GM12873 (cell line): Measurements from ENCODE around the gene NAA11.

Source experiments
- CTCF ChIP-seq: IDR thresholded peaks from 2 replicates; pipeline ENCODE4 v1.5.1; 2012; ENCODE audit warnings: low read depth, mild to moderate bottlenecking, moderate library complexity, low read length, control low read depth; ENCODE audit not compliant: insufficient read depth; ENCODE audit errors: missing control alignments

Gene NAA11

DNA sequence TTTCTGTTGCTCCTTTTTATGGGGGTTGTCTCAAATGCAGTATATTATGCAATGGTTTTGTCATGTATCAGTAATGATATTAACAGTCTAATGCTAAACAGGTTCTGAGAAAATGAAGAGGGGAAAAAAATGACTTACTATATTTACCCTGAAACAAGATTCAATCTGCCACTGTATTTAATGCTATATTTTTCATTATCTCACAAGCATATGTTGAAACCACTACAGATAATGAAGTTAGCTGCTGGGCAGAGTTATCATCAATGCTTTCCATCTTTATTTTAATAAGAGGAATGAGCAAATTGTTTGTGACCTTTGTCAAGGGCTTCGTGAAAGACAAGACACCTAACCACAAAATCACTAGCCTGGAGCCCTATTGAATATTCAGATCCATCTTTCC is 32.6 kb upstream of the NAA11 start:
- TF ChIP-seq CTCF = no peak

DNA sequence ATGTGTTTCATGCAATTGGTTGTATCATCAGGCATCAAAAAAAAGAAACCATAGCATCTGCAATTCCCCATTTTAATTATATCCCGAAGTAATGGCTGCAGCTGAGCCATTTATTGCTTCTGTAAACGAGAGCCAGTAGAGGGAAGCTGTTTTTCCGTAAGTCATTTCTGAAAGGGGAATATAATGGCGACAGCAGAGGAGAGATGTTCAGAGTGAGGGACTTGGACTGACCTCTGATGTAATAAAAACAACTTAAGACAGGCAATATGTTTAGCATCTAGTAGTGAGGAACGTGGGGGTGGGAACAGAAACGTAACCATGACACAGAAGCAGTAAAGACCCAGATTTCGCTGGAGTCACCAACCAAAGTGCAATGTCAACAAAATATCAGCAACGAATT is 31.5 kb upstream of the NAA11 start:
- TF ChIP-seq CTCF = no peak

- no peak for TF ChIP-seq CTCF
Observed at GRCh38 chr4:79353075-79353474, 27.2 kb upstream of the NAA11 start.

DNA sequence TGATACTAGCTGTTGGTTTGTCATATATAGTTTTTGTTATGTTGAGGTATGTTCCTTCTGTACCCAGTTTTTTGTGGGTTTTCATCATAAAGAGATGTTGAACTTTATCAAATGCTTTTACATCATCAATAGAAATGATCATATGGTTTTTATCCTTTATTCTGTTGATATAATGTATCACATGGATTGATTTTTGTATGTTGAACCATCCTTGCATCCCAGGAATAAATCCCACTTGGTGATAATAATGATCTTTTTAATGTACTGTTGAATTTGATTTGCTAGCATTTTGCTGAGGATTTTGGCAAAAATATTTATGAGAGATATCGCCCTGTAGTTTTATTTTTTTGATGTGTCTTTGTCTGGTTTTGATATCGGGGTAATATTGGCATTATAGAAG is 22.5 kb upstream of the NAA11 start:
- no peak for TF ChIP-seq CTCF

DNA sequence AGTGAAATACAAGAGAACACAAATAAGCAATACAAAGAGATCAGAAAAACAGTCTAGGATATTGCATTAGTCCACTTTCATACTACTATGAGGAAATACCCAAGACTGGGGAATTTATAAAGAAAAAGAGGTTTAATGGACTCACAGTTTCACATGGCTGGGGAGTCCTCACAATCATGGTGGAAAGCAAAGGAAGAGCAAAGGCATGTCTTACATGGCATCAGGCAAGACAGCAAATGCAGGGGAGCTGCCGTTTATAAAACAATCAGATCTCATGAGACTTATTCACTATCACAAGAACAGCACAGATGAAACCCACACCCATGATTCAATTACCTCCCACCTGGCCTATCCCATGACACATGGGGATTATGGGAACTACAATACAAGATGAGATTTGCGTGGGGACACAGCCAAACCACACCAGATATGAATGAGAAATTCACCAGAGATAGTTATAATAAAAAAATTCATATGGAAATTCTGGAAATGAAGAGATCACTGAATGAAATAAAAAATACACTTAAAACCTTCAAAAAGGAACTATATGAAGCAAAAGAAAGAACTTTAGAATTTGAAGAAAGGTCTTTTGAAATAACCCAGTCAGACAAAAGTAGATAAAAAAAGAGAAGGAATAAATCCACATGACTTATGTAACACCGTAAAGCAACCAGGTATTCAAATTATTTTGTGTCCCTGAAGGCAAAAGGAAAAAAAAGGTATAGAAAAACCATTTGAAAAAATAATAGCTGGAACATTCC is 16.2 kb upstream of the NAA11 start:
- no peak for TF ChIP-seq CTCF

GRCh38 chr4:79340568-79340967 is 14.7 kb upstream of the NAA11 start:
- TF ChIP-seq CTCF = no peak

GRCh38 chr4:79338148-79338547 is 12.3 kb upstream of the NAA11 start:
- TF ChIP-seq CTCF = no peak

DNA sequence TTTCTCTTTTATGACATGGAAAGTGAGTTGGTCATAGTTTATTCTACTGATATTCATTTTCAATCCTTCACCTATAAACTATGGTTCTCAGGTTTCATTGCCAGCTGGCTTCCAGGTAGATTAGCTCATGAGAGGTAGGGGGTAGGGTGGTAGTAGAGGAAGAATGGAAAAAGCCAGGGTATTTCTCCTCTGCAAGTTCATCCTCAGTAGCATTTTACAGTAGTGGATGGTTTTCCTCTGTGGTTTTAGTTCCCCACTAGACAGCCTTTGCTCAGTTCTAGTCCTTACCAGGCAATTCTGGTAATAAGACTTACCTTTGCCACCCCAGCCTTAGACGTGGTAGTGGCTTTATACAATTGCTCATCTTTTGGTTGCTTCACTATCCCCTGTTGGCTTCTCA is 8.9 kb upstream of the NAA11 start:
- TF ChIP-seq CTCF = no peak
